Measurements from ENCODE around the gene RGP1. TPM values are rescaled to one million over a fixed set of nuclear protein-coding genes. Genes with fewer than 3 reads are reported as not detected.
A peak's percentile ranks its signal among the peaks of the same experiment; 100 is the strongest.

RGP1 gene
- total and polyA plus RNA-seq, 9 of the 15 experiments (the other 6 are each of a cell fraction or from before 2014, with no cell fraction given), result 0.42 to 13.8 (median 6.7) TPM

DNA sequence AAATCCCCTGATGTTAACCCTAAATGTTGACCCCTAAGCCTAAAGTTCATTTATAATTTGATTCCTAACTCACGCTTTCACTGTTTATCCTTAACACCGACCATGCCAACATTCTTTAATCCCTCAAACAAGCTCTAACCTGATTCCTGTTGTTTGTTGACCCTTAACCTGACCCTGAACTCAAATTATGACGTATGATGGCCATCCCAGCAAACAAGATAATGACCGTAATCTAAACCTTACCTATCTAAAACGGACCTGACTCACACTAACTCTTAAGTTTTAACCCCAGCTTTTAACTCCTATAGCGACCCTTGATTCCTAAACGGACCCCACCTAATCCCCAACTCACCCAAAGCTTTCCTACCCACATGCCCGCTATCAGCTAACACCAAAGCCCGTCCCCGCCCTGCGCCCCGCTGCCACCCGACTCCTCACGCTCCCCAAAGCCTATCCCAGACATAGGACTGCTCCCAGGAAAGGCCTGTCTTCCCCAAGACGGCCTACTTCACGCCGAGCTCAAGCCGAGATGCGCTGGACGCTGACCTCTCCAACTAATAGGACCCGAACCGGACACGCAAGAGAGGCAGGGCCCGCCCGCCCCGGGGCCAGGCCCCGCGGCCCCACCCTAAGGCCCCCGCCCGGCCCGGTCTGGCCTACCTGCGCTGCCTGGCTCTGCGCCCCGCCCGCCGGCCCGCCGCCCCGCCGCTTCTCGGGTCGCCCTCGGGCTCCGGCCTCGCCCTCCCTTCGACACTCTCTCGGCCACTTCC is 17.5 kb upstream of the RGP1 start (continued):
- TF ChIP-seq, protein P1, sequence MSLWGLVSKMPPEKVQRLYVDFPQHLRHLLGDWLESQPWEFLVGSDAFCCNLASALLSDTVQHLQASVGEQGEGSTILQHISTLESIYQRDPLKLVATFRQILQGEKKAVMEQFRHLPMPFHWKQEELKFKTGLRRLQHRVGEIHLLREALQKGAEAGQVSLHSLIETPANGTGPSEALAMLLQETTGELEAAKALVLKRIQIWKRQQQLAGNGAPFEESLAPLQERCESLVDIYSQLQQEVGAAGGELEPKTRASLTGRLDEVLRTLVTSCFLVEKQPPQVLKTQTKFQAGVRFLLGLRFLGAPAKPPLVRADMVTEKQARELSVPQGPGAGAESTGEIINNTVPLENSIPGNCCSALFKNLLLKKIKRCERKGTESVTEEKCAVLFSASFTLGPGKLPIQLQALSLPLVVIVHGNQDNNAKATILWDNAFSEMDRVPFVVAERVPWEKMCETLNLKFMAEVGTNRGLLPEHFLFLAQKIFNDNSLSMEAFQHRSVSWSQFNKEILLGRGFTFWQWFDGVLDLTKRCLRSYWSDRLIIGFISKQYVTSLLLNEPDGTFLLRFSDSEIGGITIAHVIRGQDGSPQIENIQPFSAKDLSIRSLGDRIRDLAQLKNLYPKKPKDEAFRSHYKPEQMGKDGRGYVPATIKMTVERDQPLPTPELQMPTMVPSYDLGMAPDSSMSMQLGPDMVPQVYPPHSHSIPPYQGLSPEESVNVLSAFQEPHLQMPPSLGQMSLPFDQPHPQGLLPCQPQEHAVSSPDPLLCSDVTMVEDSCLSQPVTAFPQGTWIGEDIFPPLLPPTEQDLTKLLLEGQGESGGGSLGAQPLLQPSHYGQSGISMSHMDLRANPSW (CRISPR knock-in tag; IDR thresholded peaks at IDR 0.05), result no peak
- TF ChIP-seq SRSF7 (optimal IDR thresholded peaks at IDR 0.05; ENCODE audit: low read depth, low read length), result no peak
- TF ChIP-seq KAT8 (IDR thresholded peaks at IDR 0.05; ENCODE audit: low read depth), result no peak
- no peak for TF ChIP-seq ZBTB17 (CRISPR knock-in tag; IDR thresholded peaks at IDR 0.05)
- no peak for TF ChIP-seq CXXC5 (CRISPR knock-in tag; IDR thresholded peaks at IDR 0.05)
- TF ChIP-seq, protein P2, sequence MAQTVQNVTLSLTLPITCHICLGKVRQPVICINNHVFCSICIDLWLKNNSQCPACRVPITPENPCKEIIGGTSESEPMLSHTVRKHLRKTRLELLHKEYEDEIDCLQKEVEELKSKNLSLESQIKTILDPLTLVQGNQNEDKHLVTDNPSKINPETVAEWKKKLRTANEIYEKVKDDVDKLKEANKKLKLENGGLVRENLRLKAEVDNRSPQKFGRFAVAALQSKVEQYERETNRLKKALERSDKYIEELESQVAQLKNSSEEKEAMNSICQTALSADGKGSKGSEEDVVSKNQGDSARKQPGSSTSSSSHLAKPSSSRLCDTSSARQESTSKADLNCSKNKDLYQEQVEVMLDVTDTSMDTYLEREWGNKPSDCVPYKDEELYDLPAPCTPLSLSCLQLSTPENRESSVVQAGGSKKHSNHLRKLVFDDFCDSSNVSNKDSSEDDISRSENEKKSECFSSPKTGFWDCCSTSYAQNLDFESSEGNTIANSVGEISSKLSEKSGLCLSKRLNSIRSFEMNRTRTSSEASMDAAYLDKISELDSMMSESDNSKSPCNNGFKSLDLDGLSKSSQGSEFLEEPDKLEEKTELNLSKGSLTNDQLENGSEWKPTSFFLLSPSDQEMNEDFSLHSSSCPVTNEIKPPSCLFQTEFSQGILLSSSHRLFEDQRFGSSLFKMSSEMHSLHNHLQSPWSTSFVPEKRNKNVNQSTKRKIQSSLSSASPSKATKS (CRISPR knock-in tag; IDR thresholded peaks at IDR 0.05), result no peak
- peak in 1 of 2 experiments; percentile 43; a peak in 1 of 4 replicates for TF ChIP-seq TBL1XR1 (IDR thresholded peaks at IDR 0.05; ENCODE audit: low read length in 2 of 2)
- no peak for TF ChIP-seq PML (IDR thresholded peaks at IDR 0.05; ENCODE audit: low read length)
- TF ChIP-seq ZSCAN29 (IDR thresholded peaks at IDR 0.05), result no peak
- no peak for TF ChIP-seq MED1 (CRISPR knock-in tag; IDR thresholded peaks at IDR 0.05; ENCODE audit: borderline replicate concordance)
- TF ChIP-seq ETS2 (tag; IDR thresholded peaks at IDR 0.05; ENCODE audit: borderline replicate concordance, poor library complexity, severe bottlenecking), result no peak
- TF ChIP-seq TCFL5 (CRISPR knock-in tag; conservative IDR thresholded peaks at IDR 0.05), result no peak
- TF ChIP-seq ZNF507 (tag; conservative IDR thresholded peaks at IDR 0.05), result no peak
- TF ChIP-seq ZNF24 (IDR thresholded peaks at IDR 0.05), result no peak
- no peak for TF ChIP-seq ZNF444 (CRISPR knock-in tag; IDR thresholded peaks at IDR 0.05)
- TF ChIP-seq SMARCE1 (IDR thresholded peaks at IDR 0.05), result peak; percentile 68
- TF ChIP-seq, protein P3, sequence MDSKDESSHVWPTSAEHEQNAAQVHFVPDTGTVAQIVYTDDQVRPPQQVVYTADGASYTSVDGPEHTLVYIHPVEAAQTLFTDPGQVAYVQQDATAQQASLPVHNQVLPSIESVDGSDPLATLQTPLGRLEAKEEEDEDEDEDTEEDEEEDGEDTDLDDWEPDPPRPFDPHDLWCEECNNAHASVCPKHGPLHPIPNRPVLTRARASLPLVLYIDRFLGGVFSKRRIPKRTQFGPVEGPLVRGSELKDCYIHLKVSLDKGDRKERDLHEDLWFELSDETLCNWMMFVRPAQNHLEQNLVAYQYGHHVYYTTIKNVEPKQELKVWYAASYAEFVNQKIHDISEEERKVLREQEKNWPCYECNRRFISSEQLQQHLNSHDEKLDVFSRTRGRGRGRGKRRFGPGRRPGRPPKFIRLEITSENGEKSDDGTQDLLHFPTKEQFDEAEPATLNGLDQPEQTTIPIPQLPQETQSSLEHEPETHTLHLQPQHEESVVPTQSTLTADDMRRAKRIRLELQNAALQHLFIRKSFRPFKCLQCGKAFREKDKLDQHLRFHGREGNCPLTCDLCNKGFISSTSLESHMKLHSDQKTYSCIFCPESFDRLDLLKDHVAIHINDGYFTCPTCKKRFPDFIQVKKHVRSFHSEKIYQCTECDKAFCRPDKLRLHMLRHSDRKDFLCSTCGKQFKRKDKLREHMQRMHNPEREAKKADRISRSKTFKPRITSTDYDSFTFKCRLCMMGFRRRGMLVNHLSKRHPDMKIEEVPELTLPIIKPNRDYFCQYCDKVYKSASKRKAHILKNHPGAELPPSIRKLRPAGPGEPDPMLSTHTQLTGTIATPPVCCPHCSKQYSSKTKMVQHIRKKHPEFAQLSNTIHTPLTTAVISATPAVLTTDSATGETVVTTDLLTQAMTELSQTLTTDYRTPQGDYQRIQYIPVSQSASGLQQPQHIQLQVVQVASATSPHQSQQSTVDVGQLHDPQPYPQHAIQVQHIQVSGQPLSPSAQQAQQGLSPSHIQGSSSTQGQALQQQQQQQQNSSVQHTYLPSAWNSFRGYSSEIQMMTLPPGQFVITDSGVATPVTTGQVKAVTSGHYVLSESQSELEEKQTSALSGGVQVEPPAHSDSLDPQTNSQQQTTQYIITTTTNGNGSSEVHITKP (IDR thresholded peaks at IDR 0.05; ENCODE audit: partially characterized antibody), result no peak
- peak; percentile 79 for TF ChIP-seq CBFA2T3 (IDR thresholded peaks at IDR 0.05)
- no peak for TF ChIP-seq ZNF408 (CRISPR knock-in tag; IDR thresholded peaks at IDR 0.05; ENCODE audit: low read depth)
- no peak for TF ChIP-seq GTF2E2 (tag; IDR thresholded peaks at IDR 0.05)
- TF ChIP-seq SRF (CRISPR knock-in tag; IDR thresholded peaks at IDR 0.05), result no peak
- TF ChIP-seq DDX20 (tag; IDR thresholded peaks at IDR 0.05; ENCODE audit: low read depth), result no peak
